Effector memory CD4-positive, alpha-beta T cell (primary cell): Measurements from ENCODE around the gene ZSCAN20.
"Not testable (repeated sequence)": the region's sequence is repeated elsewhere in the genome, so short reads cannot be mapped to it uniquely, and the experiment has no call there.

Experiments
- DNase-seq, 3 donors: peaks; one replicate each; pipeline ENCODE4 v3.0.0-alpha.2; 2020
- H3K27ac ChIP-seq: 2 replicates; pipeline ENCODE4 v1.7.0; 2013; ENCODE audit warnings: mild to moderate bottlenecking, low read length, moderate library complexity; ENCODE audit not compliant: insufficient read depth, poor library complexity, severe bottlenecking
- H3K27me3 ChIP-seq: replicated peaks from 2 replicates; pipeline ENCODE4 v1.7.0; 2013; ENCODE audit warnings: mild to moderate bottlenecking, low read length; ENCODE audit not compliant: insufficient read depth, control insufficient read depth, poor library complexity, severe bottlenecking
- H3K36me3 ChIP-seq: 2 replicates; pipeline ENCODE4 v1.7.0; 2013; ENCODE audit warnings: mild to moderate bottlenecking, low read length, moderate library complexity; ENCODE audit not compliant: control insufficient read depth, insufficient read depth
- H3K4me1 ChIP-seq: 2 replicates; pipeline ENCODE4 v1.7.0; 2013; ENCODE audit warnings: low read length, mild to moderate bottlenecking; ENCODE audit not compliant: control insufficient read depth, insufficient read depth, poor library complexity, severe bottlenecking
- H3K4me3 ChIP-seq: 2 replicates; pipeline ENCODE4 v1.7.0; 2013; ENCODE audit warnings: low read length, low read depth, mild to moderate bottlenecking; ENCODE audit not compliant: insufficient read depth, poor library complexity, severe bottlenecking
- H3K9me3 ChIP-seq: 2 replicates; pipeline ENCODE4 v1.7.0; 2013; ENCODE audit warnings: mild to moderate bottlenecking, low read length, moderate library complexity; ENCODE audit not compliant: control insufficient read depth

Gene ZSCAN20

GRCh38 chr1:33507661-33508060 is 35.2 kb downstream of the ZSCAN20 start:
- Histone ChIP-seq H3K36me3 (no peaks in the 10 kb centered on the region), H3K4me1 (no peaks in the 10 kb centered on the region), H3K9me3 (no peaks in the 10 kb centered on the region), H3K27me3 (no peaks in the 10 kb centered on the region), H3K4me3 (no peak overlapping the region), H3K27ac (no peak overlapping the region)
- DNase-seq = no peak

GRCh38 chr1:33508151-33508550 is 35.7 kb downstream of the ZSCAN20 start:
- DNase-seq = no peak
- Histone ChIP-seq H3K27ac (no peak overlapping the region), H3K4me3 (no peak overlapping the region), H3K27me3 (no peaks in the 10 kb centered on the region), H3K9me3 (no peaks in the 10 kb centered on the region), H3K36me3 (no peaks in the 10 kb centered on the region), H3K4me1 (no peaks in the 10 kb centered on the region)

DNA sequence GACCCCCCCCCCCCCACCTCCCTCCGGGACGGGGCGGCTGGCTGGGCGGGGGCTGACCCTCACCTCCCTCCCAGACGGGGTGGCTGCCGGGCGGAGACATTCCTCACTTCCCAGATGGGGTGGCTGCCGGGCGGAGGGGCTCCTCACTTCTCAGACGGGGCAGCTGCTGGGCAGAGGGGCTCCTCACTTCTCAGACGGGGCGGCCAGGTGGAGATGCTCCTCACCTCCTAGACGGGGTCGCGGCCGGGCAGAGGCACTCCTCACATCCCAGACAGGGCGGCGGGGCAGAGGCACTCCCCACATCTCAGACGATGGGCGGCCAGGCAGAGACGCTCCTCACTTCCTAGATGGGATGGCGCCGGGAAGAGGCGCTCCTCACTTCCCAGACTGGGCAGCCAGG is 36.8 kb downstream of the ZSCAN20 start:
- H3K4me3 ChIP-seq, H3K27me3 ChIP-seq, H3K27ac ChIP-seq, H3K9me3 ChIP-seq, DNase-seq, H3K36me3 ChIP-seq, H3K4me1 ChIP-seq: not testable (repeated sequence)

- no peak overlapping the region for H3K27ac ChIP-seq
- H3K4me3 ChIP-seq = no peak overlapping the region
- H3K4me1 ChIP-seq = no peaks in the 10 kb centered on the region
- H3K27me3 ChIP-seq = no peaks in the 10 kb centered on the region
- H3K36me3 ChIP-seq = no peaks in the 10 kb centered on the region
- DNase-seq = no peak
- no peaks in the 10 kb centered on the region for H3K9me3 ChIP-seq
These were observed 40.0 kb downstream of the ZSCAN20 start for GRCh38 chr1:33512226-33513011.

DNA sequence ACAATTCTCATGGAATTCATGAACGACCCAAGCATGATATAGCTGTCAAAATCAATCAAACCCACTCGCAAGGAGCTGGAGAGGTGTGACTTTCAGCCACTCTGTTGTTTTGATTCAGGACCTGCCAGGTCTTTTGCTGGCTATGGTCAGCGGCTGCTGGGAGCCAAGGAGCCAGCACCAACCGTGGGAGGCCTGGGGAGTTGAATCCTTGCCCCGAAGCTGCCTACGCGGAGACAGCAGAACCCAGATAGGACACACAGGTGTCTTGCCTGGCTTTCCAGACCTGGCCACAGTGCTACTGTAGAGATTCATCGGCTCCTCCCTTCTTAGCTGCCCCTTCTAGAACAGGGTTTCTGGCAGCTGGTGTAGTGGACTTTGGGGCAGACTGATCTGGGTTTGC is 42.7 kb downstream of the ZSCAN20 start:
- no peaks in the 10 kb centered on the region for H3K27me3 ChIP-seq

GRCh38 chr1:33515607-33516006 is 43.2 kb downstream of the ZSCAN20 start:
- no peak overlapping the region for H3K4me3 ChIP-seq
- H3K9me3 ChIP-seq = no peaks in the 10 kb centered on the region
- no peaks in the 10 kb centered on the region for H3K36me3 ChIP-seq
- H3K27me3 ChIP-seq = no peaks in the 10 kb centered on the region
- no peak for DNase-seq
- no peaks in the 10 kb centered on the region for H3K4me1 ChIP-seq
- H3K27ac ChIP-seq = no peak overlapping the region

More for the DNA sequence above, 42.7 kb downstream of the ZSCAN20 start:
- H3K27ac ChIP-seq = no peak overlapping the region
- H3K36me3 ChIP-seq = no peaks in the 10 kb centered on the region
- no peak for DNase-seq
- no peaks in the 10 kb centered on the region for H3K4me1 ChIP-seq
- no peaks in the 10 kb centered on the region for H3K9me3 ChIP-seq
- no peak overlapping the region for H3K4me3 ChIP-seq

DNA sequence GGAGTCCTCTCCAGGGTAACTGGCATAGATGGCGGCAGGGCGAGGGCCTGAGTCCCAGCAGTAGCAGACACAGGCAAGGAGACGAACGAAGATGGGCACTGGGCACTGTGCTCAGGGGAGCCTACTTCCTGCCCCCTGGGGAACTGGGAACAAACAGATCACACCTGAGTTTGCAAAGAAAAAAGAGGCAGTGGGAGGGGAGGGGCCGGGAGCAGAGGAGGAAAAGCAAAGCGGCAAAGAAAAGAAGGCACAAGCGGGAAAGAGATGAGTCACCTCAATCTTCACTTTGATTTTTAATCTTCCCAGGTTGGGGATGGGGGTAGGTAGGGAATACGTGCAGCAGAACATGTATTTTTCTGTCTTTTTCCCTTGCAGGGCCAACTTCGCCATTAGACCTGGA is 44.0 kb downstream of the ZSCAN20 start:
- H3K27ac ChIP-seq = no peak overlapping the region
- H3K9me3 ChIP-seq = no peaks in the 10 kb centered on the region
- H3K27me3 ChIP-seq = no peaks in the 10 kb centered on the region
- H3K4me1 ChIP-seq = no peaks in the 10 kb centered on the region
- DNase-seq = no peak
- no peak overlapping the region for H3K4me3 ChIP-seq
- no peaks in the 10 kb centered on the region for H3K36me3 ChIP-seq

DNA sequence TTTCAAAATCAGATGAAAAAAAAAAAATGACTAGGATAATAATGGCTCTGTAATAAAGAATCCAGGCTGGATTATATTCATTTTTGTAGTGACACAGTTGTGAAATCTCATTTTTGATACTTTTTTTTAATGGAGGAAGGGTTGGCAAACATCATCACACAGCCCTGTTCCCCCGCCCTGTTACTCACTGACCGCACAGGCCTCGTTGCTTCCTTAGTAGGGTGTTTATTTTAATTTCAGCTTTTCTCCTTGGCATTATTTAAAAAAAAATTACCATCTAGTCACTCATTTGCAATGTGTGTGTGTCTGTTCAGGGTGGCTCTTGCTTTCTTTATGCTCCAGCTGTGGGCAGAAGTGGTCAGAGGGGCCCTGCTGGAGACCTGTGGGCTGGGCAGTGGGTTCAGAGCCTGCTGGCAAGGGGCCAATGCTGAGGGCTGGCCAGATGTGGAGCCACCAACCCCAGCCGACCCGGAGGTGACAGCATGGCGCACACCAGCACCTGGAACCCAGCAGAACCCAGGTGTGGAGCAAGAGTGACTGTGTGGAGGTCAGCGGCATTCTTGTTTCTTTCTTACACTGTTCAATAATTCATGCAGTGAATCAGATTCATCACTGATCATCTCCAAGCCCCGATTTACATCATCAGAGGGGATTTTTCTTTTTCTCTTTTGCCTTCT is 44.6 kb downstream of the ZSCAN20 start:
- Histone ChIP-seq H3K27ac (no peak overlapping the region), H3K9me3 (no peaks in the 10 kb centered on the region), H3K36me3 (no peaks in the 10 kb centered on the region), H3K4me1 (no peaks in the 10 kb centered on the region), H3K27me3 (no peaks in the 10 kb centered on the region), H3K4me3 (no peak overlapping the region)
- DNase-seq = no peak

DNA sequence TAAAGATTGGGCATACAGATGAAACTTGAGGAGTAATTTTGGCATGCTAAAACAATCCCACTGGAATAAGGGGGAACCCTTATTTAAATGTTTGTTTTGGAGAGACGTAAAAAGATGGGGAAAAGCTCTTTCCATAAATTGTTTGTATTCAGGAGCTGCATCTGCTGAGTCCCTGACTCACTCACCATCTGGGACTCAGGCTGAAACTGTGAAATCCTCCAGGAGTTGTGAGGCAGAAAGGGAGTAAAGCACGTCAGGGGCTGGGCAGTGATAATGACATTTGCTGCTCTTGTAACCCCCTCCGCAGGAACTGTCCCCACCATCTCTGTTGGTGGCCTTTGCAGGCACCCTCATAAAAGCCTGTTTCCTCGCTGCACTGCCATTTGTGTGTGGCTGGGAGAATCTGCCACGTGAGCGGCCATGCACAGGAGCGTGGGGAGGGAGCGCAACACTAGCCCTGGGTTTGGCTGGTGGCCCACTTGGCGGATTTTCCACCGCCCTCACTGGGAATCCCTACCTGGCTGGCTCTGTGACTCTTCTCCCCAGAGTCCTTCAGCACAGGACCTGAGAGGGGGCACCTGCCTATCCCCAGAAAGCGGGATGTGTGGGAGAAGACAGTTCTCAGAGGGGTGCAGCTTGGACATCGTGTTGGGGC is 45.3 kb downstream of the ZSCAN20 start:
- H3K4me1 ChIP-seq = no peaks in the 10 kb centered on the region
- H3K27ac ChIP-seq = no peak overlapping the region
- no peaks in the 10 kb centered on the region for H3K9me3 ChIP-seq
- no peaks in the 10 kb centered on the region for H3K36me3 ChIP-seq
- no peak for DNase-seq
- no peaks in the 10 kb centered on the region for H3K27me3 ChIP-seq
- no peak overlapping the region for H3K4me3 ChIP-seq
